H1 (cell line): ENCODE results near the gene TUT4. TPM values are rescaled to one million over a fixed set of nuclear protein-coding genes. Genes with fewer than 3 reads are reported as not detected.

Experiments used
- EZH2 ChIP-seq: fragments of 200-600 bp; sonication (generic); IDR thresholded peaks from 2 replicates; pipeline ENCODE4 v1.7.1; 2012; ENCODE audit warnings: low read depth, mild to moderate bottlenecking, moderate library complexity, low read length, inconsistent platforms; ENCODE audit not compliant: severe bottlenecking
- GTF2F1 ChIP-seq: IDR thresholded peaks from 2 replicates; pipeline ENCODE4 v1.6.1; 2012; ENCODE audit warnings: low read depth, low read length, improper control_type of control experiment, borderline replicate concordance
- HDAC2 ChIP-seq, 2 experiments: fragments of 300-600 bp in 1 of 2; sonication (generic) in 1 of 2; IDR thresholded peaks; 2 replicates each; pipeline ENCODE4 v1.6.1; 2011 to 2012; ENCODE audit warnings: low read depth in 2 of 2, low read length in 2 of 2, mild to moderate bottlenecking in 2 of 2, moderate library complexity in 2 of 2, borderline replicate concordance in 1 of 2, inconsistent platforms in 1 of 2
- RFX5 ChIP-seq: IDR thresholded peaks from 2 replicates; pipeline ENCODE4 v1.6.1; 2011; ENCODE audit warnings: low read depth, low read length, improper control_type of control experiment, borderline replicate concordance
- SIX5 ChIP-seq: IDR thresholded peaks from 2 replicates; pipeline ENCODE4 v1.6.1; 2011; ENCODE audit warnings: mild to moderate bottlenecking, low read depth, low read length
- SRF ChIP-seq: IDR thresholded peaks from 2 replicates; pipeline ENCODE4 v1.6.1; 2011; ENCODE audit warnings: mild to moderate bottlenecking, low read depth, low read length, moderate library complexity
- polyA plus RNA-seq, 7 experiments: library from polyadenylated mRNA; depleted of rRNA in 3 of 7; stranded (reverse) in 5 of 7; unstranded in 2 of 7; fragments of >200 nt in 5 of 7; fragments of 200-250 nt in 2 of 7; gene quantifications; 1 replicate in 5 of 7; 2 replicates in 1 of 7; 4 replicates in 1 of 7; pipeline versions ENCODE4 v1.2.1 to v1.2.3, GENCODE V29; 2011 to 2013; ENCODE audit warnings: missing spikeins in 2 of 7, mixed read lengths in 2 of 7
- total RNA-seq: library from RNA; stranded (reverse); fragmentation: NEBNext Ultra II Directional; extraction: Animal tissue kit (Norgen Biotek cat#: 25700); gene quantifications from 2 replicates; pipeline ENCODE4 v1.2.1, GENCODE V29; 2021
- TF ChIP-seq, protein P1 (sequence below): fragments of 300-600 bp; sonication (generic); IDR thresholded peaks from 2 replicates; pipeline ENCODE4 v1.7.1; 2012; ENCODE audit warnings: low read length, moderate library complexity, mild to moderate bottlenecking, inconsistent platforms; ENCODE audit not compliant: insufficient replicate concordance
- TF ChIP-seq, protein P2 (sequence below): IDR thresholded peaks from 2 replicates; pipeline ENCODE4 v1.6.1; 2011; ENCODE audit warnings: low read depth, mild to moderate bottlenecking, low read length; ENCODE audit not compliant: insufficient read depth
- TF ChIP-seq, protein P3 (sequence below): IDR thresholded peaks from 2 replicates; pipeline ENCODE4 v1.6.1; 2012; ENCODE audit warnings: low read length, inconsistent platforms

TUT4 gene
- total and polyA plus RNA-seq, 2 of the 8 experiments (the other 6 are each of a cell fraction or from before 2014, with no cell fraction given) = 54.5 to 63.3 TPM

DNA sequence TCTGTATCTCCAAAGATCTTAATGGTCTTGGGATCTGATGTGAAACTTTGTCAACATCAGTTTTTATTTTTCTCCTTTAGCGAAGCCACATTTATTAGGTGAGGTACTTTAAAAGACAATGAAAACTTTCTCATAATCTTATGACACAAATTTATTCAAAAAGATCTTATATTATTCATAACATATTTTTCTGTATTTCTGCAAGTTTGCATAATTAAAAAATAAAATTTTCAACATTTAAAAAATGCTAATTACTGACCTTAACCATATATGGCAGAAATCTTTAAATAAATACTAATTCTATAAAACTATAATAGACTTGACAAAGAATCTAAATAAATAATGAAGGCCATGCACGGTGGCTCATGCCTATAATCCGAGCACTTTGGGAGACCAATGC, 75.9 kb downstream of the TUT4 start (continued):
- TF ChIP-seq, protein P1, sequence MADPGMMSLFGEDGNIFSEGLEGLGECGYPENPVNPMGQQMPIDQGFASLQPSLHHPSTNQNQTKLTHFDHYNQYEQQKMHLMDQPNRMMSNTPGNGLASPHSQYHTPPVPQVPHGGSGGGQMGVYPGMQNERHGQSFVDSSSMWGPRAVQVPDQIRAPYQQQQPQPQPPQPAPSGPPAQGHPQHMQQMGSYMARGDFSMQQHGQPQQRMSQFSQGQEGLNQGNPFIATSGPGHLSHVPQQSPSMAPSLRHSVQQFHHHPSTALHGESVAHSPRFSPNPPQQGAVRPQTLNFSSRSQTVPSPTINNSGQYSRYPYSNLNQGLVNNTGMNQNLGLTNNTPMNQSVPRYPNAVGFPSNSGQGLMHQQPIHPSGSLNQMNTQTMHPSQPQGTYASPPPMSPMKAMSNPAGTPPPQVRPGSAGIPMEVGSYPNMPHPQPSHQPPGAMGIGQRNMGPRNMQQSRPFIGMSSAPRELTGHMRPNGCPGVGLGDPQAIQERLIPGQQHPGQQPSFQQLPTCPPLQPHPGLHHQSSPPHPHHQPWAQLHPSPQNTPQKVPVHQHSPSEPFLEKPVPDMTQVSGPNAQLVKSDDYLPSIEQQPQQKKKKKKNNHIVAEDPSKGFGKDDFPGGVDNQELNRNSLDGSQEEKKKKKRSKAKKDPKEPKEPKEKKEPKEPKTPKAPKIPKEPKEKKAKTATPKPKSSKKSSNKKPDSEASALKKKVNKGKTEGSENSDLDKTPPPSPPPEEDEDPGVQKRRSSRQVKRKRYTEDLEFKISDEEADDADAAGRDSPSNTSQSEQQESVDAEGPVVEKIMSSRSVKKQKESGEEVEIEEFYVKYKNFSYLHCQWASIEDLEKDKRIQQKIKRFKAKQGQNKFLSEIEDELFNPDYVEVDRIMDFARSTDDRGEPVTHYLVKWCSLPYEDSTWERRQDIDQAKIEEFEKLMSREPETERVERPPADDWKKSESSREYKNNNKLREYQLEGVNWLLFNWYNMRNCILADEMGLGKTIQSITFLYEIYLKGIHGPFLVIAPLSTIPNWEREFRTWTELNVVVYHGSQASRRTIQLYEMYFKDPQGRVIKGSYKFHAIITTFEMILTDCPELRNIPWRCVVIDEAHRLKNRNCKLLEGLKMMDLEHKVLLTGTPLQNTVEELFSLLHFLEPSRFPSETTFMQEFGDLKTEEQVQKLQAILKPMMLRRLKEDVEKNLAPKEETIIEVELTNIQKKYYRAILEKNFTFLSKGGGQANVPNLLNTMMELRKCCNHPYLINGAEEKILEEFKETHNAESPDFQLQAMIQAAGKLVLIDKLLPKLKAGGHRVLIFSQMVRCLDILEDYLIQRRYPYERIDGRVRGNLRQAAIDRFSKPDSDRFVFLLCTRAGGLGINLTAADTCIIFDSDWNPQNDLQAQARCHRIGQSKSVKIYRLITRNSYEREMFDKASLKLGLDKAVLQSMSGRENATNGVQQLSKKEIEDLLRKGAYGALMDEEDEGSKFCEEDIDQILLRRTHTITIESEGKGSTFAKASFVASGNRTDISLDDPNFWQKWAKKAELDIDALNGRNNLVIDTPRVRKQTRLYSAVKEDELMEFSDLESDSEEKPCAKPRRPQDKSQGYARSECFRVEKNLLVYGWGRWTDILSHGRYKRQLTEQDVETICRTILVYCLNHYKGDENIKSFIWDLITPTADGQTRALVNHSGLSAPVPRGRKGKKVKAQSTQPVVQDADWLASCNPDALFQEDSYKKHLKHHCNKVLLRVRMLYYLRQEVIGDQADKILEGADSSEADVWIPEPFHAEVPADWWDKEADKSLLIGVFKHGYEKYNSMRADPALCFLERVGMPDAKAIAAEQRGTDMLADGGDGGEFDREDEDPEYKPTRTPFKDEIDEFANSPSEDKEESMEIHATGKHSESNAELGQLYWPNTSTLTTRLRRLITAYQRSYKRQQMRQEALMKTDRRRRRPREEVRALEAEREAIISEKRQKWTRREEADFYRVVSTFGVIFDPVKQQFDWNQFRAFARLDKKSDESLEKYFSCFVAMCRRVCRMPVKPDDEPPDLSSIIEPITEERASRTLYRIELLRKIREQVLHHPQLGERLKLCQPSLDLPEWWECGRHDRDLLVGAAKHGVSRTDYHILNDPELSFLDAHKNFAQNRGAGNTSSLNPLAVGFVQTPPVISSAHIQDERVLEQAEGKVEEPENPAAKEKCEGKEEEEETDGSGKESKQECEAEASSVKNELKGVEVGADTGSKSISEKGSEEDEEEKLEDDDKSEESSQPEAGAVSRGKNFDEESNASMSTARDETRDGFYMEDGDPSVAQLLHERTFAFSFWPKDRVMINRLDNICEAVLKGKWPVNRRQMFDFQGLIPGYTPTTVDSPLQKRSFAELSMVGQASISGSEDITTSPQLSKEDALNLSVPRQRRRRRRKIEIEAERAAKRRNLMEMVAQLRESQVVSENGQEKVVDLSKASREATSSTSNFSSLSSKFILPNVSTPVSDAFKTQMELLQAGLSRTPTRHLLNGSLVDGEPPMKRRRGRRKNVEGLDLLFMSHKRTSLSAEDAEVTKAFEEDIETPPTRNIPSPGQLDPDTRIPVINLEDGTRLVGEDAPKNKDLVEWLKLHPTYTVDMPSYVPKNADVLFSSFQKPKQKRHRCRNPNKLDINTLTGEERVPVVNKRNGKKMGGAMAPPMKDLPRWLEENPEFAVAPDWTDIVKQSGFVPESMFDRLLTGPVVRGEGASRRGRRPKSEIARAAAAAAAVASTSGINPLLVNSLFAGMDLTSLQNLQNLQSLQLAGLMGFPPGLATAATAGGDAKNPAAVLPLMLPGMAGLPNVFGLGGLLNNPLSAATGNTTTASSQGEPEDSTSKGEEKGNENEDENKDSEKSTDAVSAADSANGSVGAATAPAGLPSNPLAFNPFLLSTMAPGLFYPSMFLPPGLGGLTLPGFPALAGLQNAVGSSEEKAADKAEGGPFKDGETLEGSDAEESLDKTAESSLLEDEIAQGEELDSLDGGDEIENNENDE = no peak
- TF ChIP-seq, protein P2, sequence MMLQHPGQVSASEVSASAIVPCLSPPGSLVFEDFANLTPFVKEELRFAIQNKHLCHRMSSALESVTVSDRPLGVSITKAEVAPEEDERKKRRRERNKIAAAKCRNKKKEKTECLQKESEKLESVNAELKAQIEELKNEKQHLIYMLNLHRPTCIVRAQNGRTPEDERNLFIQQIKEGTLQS = no peak
- TF ChIP-seq EZH2 = no peak
- TF ChIP-seq, protein P3, sequence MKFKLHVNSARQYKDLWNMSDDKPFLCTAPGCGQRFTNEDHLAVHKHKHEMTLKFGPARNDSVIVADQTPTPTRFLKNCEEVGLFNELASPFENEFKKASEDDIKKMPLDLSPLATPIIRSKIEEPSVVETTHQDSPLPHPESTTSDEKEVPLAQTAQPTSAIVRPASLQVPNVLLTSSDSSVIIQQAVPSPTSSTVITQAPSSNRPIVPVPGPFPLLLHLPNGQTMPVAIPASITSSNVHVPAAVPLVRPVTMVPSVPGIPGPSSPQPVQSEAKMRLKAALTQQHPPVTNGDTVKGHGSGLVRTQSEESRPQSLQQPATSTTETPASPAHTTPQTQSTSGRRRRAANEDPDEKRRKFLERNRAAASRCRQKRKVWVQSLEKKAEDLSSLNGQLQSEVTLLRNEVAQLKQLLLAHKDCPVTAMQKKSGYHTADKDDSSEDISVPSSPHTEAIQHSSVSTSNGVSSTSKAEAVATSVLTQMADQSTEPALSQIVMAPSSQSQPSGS = no peak
- no peak for TF ChIP-seq HDAC2 (IDR thresholded peaks at IDR 0.05; ENCODE audit: borderline replicate concordance in 1 of 2, low read depth in 2 of 2, low read length in 2 of 2)
- no peak for TF ChIP-seq SRF
- no peak for TF ChIP-seq RFX5
- TF ChIP-seq SIX5 = no peak
- no peak for TF ChIP-seq GTF2F1
